Measurements from ENCODE around the gene PCBP3. TPM values are rescaled to one million over a fixed set of nuclear protein-coding genes. Genes with fewer than 3 reads are reported as not detected.

The PCBP3 gene
- total RNA-seq, 4 donors from 2014 or later, result 0.13 to 0.26 TPM; not detected in 2

- Histone ChIP-seq H3K9me3 (no peaks in the 10 kb centered on the region), H3K27ac (no peak overlapping the region), H3K4me1 (no peaks in the 10 kb centered on the region), H3K27me3 (peaks cover 0 to 3% (median 0%) of the 10 kb centered on the region in 3 donors), H3K36me3 (no peaks in the 10 kb centered on the region), H3K4me3 (no peak overlapping the region)
- ATAC-seq (no peak), DNase-seq (no peak)
- intact Hi-C loops (cut with DNase I; ENCODE audit: low total_unique reads) (no loop called here), in situ Hi-C loops (cut with MboI; ENCODE audit: low sequenced_read_pairs in 4 of 4) (no loop called here)
- TF ChIP-seq POLR2A (IDR thresholded peaks at IDR 0.05) (no peak), CTCF (IDR thresholded peaks at IDR 0.05 in 4 of 5, conservative IDR thresholded peaks at IDR 0.05 in 1 of 5) (no peak)
These were observed 269.9 kb downstream of the PCBP3 start for GRCh38 chr21:45913418-45913765.

- TF ChIP-seq POLR2A (IDR thresholded peaks at IDR 0.05) (no peak), CTCF (IDR thresholded peaks at IDR 0.05 in 4 of 5, conservative IDR thresholded peaks at IDR 0.05 in 1 of 5) (no peak)
- Histone ChIP-seq H3K4me3 (no peak overlapping the region), H3K4me1 (no peaks in the 10 kb centered on the region), H3K27me3 (peaks cover 0 to 3% (median 0%) of the 10 kb centered on the region in 3 donors), H3K27ac (no peak overlapping the region), H3K9me3 (no peaks in the 10 kb centered on the region), H3K36me3 (no peaks in the 10 kb centered on the region)
- no peak for ATAC-seq
- in situ Hi-C loops (cut with MboI; ENCODE audit: low sequenced_read_pairs in 4 of 4) (no loop called here), intact Hi-C loops (cut with DNase I; ENCODE audit: low total_unique reads) (no loop called here)
- DNase-seq, result no peak
These were observed 270.4 kb downstream of the PCBP3 start for GRCh38 chr21:45913886-45914285.

GRCh38 chr21:45914321-45914845 is 270.9 kb downstream of the PCBP3 start:
- no peak for TF ChIP-seq POLR2A (IDR thresholded peaks at IDR 0.05)
- no peak for TF ChIP-seq CTCF (IDR thresholded peaks at IDR 0.05 in 4 of 5, conservative IDR thresholded peaks at IDR 0.05 in 1 of 5)
- Histone ChIP-seq H3K27me3 (peaks cover 0 to 3% (median 0%) of the 10 kb centered on the region in 3 donors), H3K9me3 (no peaks in the 10 kb centered on the region), H3K36me3 (no peaks in the 10 kb centered on the region), H3K27ac (no peak overlapping the region), H3K4me1 (no peaks in the 10 kb centered on the region), H3K4me3 (no peak overlapping the region)
- in situ Hi-C loops (cut with MboI; ENCODE audit: low sequenced_read_pairs in 4 of 4) (no loop called here), intact Hi-C loops (cut with DNase I; ENCODE audit: low total_unique reads) (no loop called here)
- ATAC-seq (no peak), DNase-seq (no peak)

- H3K27ac ChIP-seq, result no peak overlapping the region
- no peak overlapping the region for H3K4me3 ChIP-seq
- H3K4me1 ChIP-seq, result no peaks in the 10 kb centered on the region
- no peaks in the 10 kb centered on the region for H3K36me3 ChIP-seq
- peaks cover 0 to 7% (median 0%) of the 10 kb centered on the region in 3 donors for H3K27me3 ChIP-seq
- intact Hi-C loops (cut with DNase I; ENCODE audit: low total_unique reads) (no loop called here), in situ Hi-C loops (cut with MboI; ENCODE audit: low sequenced_read_pairs in 4 of 4) (no loop called here)
- no peaks in the 10 kb centered on the region for H3K9me3 ChIP-seq
- TF ChIP-seq POLR2A (IDR thresholded peaks at IDR 0.05) (no peak), CTCF (IDR thresholded peaks at IDR 0.05 in 4 of 5, conservative IDR thresholded peaks at IDR 0.05 in 1 of 5) (no peak)
- DNase-seq (no peak), ATAC-seq (no peak)
These were observed 272.7 kb downstream of the PCBP3 start for GRCh38 chr21:45916011-45916840.

Measured in gastrocnemius medialis (tissue), 4 donors.